Spleen (tissue), 7 donors: ENCODE measurements around the gene AQP12B.

Experiments used
- CTCF ChIP-seq, 11 experiments: fragments of 200-600 bp in 7 of 11; fragments of 450-650 bp in 4 of 11; sonication (generic) in 4 of 11; IDR thresholded peaks in 8 of 11; conservative IDR thresholded peaks in 3 of 11; 1 replicate in 7 of 11; 2 replicates in 4 of 11; pipeline versions ENCODE4 v1.4.0 to v1.8.0; 2016 to 2021; ENCODE audit warnings: antibody characterized with exemption in 11 of 11, inconsistent platforms in 4 of 11, mild to moderate bottlenecking in 1 of 11
- POLR2A ChIP-seq, 3 donors: fragments of 450-650 bp; IDR thresholded peaks; one replicate each; pipeline ENCODE4 v1.5.1; 2017; ENCODE audit warnings: antibody characterized with exemption in 3 of 3, mild to moderate bottlenecking in 1 of 3
- donor health status: DM: no; HTN: no; CAD: no; lungs with moderate emphysema.
- donor health status: DM: no; HTN: no; CAD: no.
- donor health status: DM: no; HTN: no; CAD: no.

DNA sequence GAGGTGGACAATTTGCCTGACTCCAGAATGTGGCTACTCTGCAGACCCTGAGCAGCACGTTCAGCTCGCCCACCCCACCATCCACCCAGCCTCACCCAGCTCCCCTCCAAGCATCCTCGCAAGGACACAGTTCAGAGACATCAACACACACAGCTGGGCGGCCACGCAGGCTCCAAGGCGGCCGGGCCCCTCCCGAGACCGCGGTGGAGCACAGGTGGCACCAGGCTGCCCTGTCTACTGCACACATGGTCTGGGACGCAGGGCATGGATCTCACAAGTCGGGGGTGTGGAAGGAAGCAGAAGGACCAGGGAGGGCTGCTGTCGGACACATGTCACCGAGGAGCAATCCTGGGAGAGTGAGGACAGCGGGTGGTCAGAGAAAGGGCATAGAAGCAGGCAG, 45.2 kb upstream of the AQP12B start:
- TF ChIP-seq CTCF (IDR thresholded peaks at IDR 0.05 in 8 of 11, conservative IDR thresholded peaks at IDR 0.05 in 3 of 11) (no peak), POLR2A (IDR thresholded peaks at IDR 0.05) (no peak)
